HL-60 (cell line): ENCODE data around the gene ATRIP.
A peak's percentile ranks its signal among the peaks of the same experiment; 100 is the strongest.

ENCODE experiments used
- DNase-seq, 2 experiments: peaks; one replicate each; pipeline ENCODE4 v3.0.0-alpha.2; 2010 to 2020; ENCODE audit warnings: low read depth in 1 of 2, low spot score in 1 of 2
- H3K27ac ChIP-seq: fragments of 250-450 bp; sonication (Bioruptor Pico); replicated peaks from 2 replicates; pipeline ENCODE4 v1.5.1; 2020; ENCODE audit warnings: mild to moderate bottlenecking, moderate library complexity
- H3K27me3 ChIP-seq: fragments of 250-450 bp; sonication (Bioruptor Pico); 2 replicates; pipeline ENCODE4 v1.5.1; 2021; ENCODE audit warnings: mild to moderate bottlenecking, moderate library complexity; ENCODE audit not compliant: insufficient read depth, poor library complexity, severe bottlenecking
- H3K4me3 ChIP-seq: replicated peaks from 2 replicates; pipeline ENCODE4 v1.5.1; 2011; ENCODE audit warnings: mild to moderate bottlenecking, control low read depth, low read length; ENCODE audit not compliant: insufficient read depth
- GABPA ChIP-seq: IDR thresholded peaks from 2 replicates; pipeline ENCODE4 v1.6.1; 2012; ENCODE audit warnings: low read depth
- POLR2AphosphoS5 ChIP-seq: IDR thresholded peaks from 2 replicates; pipeline ENCODE4 v1.6.1; 2012; ENCODE audit warnings: low read depth
- REST ChIP-seq: IDR thresholded peaks from 2 replicates; pipeline ENCODE4 v1.6.1; 2012; ENCODE audit warnings: low read depth; ENCODE audit not compliant: insufficient replicate concordance
- SPI1 ChIP-seq: IDR thresholded peaks from 2 replicates; pipeline ENCODE4 v1.6.1; 2012; ENCODE audit warnings: low read depth, mild to moderate bottlenecking, borderline replicate concordance
- TF ChIP-seq, protein P1 (sequence below): IDR thresholded peaks from one replicate; pipeline ENCODE4 v1.5.1; 2011; ENCODE audit warnings: low read length, control low read depth, inconsistent platforms; ENCODE audit not compliant: insufficient read depth

The ATRIP gene

GRCh38 chr3:48501196-48501595, 54.7 kb downstream of the ATRIP start:
- no peak overlapping the region for H3K27ac ChIP-seq

DNA sequence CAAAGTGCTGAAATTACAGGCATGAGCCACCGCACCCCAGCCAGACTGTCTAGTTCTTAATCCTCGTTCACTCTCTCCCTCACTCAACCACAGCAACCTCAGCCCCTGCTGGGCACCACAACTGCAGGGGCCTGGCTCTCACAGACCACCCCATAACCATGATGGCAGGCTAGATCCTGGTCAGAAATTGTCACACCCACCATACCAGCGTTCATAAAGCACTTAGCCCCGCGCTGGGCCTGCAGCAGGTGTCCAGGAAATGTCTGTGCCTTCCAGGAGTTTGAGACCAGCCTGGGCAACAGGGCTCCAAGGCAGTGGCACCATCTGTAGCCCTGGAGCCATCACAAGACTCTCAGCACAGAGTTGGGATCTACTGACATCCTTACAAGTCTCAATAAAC, 55.6 kb downstream of the ATRIP start:
- TF ChIP-seq POLR2AphosphoS5, result no peak
- no peak overlapping the region for H3K4me3 ChIP-seq
- peaks cover 2% of the 10 kb centered on the region for H3K27me3 ChIP-seq
- no peak for DNase-seq
- H3K27ac ChIP-seq, result no peak overlapping the region

More at GRCh38 chr3:48501196-48501595, 54.7 kb downstream of the ATRIP start:
- H3K27me3 ChIP-seq, result peaks cover 2% of the 10 kb centered on the region
- no peak for DNase-seq
- TF ChIP-seq SPI1 (no peak), GABPA (no peak), REST (no peak), POLR2AphosphoS5 (no peak)
- TF ChIP-seq, protein P1, sequence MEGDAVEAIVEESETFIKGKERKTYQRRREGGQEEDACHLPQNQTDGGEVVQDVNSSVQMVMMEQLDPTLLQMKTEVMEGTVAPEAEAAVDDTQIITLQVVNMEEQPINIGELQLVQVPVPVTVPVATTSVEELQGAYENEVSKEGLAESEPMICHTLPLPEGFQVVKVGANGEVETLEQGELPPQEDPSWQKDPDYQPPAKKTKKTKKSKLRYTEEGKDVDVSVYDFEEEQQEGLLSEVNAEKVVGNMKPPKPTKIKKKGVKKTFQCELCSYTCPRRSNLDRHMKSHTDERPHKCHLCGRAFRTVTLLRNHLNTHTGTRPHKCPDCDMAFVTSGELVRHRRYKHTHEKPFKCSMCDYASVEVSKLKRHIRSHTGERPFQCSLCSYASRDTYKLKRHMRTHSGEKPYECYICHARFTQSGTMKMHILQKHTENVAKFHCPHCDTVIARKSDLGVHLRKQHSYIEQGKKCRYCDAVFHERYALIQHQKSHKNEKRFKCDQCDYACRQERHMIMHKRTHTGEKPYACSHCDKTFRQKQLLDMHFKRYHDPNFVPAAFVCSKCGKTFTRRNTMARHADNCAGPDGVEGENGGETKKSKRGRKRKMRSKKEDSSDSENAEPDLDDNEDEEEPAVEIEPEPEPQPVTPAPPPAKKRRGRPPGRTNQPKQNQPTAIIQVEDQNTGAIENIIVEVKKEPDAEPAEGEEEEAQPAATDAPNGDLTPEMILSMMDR, result no peak
- no peak overlapping the region for H3K4me3 ChIP-seq

DNA sequence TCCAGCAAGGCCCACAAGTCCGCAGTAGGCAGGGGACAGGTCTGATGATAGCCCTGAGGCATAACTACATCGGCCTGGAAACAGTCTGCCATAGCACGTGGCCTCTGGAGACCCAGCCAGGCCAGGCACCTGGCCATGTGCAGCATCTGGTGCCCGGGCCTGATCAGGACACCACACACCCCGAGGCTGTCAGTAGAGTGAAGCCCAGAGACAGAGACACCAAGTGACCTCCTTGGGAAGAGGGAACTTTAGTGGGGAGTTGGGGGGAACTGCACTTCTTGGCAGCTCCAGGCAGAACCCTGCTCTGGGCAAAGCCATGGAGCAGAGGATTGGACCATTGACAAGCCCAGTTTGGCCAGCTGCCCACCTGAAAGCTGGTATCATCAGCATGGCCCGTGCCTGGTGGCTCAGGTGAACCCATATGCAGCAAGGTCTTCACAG, 56.2 kb downstream of the ATRIP start:
- Histone ChIP-seq H3K4me3 (no peak overlapping the region), H3K27me3 (peaks cover 2% of the 10 kb centered on the region), H3K27ac (no peak overlapping the region)
- no peak for DNase-seq
- TF ChIP-seq SPI1 (no peak), POLR2AphosphoS5 (no peak), GABPA (no peak), REST (no peak)
- TF ChIP-seq, protein P1, result no peak

DNA sequence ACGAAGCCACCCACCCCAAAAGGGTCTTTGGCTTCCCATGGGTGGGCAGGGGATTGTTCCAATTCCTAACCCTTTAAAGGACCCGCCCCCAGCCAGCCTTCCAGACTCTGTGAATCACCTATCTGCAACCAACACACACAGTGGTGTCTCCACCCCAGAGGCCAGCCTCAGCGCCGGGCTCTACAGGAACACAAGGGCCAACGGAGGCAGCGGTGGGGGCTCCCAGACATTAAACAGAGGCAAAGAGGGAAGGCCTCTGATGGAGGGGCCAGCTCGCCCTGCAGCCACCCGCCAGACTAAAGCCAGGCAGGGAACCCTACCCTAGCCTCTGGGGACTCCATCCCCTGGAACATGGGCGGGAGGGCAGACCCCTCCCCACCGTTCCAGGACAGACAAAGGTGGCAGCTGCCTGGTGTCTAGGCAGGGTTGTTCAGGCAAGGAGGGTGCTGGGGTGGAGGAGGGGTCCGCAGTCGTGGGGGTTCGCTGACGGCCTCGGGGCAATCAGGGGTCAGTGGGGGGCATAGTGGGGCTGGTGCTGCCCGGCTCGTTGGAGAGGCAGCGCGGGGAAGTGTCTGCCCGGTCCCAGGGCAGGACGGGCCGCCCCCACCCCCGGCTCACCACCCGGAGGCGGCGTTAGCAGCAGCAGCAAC, 57.0 kb downstream of the ATRIP start:
- DNase-seq, result no peak
- TF ChIP-seq SPI1, result no peak
- TF ChIP-seq REST, result no peak
- TF ChIP-seq POLR2AphosphoS5, result no peak
- TF ChIP-seq, protein P1, result no peak
- no peak for TF ChIP-seq GABPA
- H3K27ac ChIP-seq, result no peak overlapping the region
- H3K27me3 ChIP-seq, result peaks cover 2% of the 10 kb centered on the region
- H3K4me3 ChIP-seq, result peak overlapping the region; percentile 47
